T1000 (cell line): ENCODE results near the gene ADAMTS5.

Experiments used
- DNase-seq: peaks from one replicate; lab custom pipeline; 2025; ENCODE audit warnings: mixed read lengths; lab: John Stamatoyannopoulos, UW

Gene ADAMTS5

DNA sequence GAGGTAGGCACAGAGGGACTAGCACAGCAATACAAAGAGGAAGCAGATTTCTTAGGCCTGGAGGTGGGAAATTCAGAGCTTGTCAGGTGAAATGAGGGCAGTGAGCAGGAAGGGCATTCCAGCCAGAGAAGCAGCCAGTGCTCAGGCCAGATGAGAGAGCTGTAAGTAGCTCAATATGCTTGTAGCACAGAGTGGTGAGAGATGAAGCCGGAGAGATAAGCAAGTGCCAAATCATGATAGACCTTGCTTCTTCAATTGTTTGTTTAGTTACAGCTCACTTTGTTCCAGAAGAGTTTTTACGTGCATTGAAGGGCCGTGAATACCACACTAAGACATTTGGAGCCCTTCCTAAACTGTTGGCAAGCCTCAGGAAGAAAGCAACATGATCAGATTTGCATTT is 79.6 kb downstream of the ADAMTS5 start:
- DNase-seq: no peak

DNA sequence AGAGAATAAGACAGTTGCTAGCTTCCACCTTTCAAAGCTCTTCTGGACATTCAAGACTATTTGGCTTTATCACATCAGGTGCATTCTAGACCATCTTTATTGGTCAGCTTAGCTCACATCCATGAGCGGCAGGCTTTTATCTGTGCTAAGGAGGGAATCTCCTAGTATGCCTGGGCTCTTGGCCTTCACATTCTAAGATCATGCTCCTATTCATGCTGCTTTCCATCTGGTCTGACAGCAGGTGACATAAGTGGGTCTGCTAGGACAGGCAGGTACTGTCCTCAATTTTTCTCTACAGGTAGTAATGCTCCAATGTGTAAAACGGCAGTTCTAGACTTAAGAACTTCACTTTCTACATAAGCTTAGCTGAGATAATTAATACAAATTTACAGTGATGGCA is 82.5 kb downstream of the ADAMTS5 start:
- DNase-seq: no peak

DNA sequence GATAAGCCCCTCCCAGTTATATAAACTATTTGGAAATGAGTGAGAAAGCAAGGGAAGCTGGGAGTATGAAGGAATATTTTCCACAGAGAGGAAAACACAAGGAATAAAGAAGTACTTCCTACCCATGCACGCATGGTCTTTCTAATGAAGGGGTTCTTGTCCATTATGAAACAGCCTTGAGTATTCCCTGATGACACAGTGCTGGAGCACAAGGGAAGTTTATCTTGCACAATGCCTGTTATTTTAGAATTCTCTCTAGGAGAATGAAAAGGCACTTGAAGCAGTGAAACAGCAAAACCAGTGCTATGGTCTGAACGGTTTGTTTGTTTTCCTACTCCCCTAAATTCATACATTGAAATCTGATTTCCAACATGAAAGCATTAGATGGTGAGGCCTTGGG is 83.1 kb downstream of the ADAMTS5 start:
- DNase-seq: no peak

DNA sequence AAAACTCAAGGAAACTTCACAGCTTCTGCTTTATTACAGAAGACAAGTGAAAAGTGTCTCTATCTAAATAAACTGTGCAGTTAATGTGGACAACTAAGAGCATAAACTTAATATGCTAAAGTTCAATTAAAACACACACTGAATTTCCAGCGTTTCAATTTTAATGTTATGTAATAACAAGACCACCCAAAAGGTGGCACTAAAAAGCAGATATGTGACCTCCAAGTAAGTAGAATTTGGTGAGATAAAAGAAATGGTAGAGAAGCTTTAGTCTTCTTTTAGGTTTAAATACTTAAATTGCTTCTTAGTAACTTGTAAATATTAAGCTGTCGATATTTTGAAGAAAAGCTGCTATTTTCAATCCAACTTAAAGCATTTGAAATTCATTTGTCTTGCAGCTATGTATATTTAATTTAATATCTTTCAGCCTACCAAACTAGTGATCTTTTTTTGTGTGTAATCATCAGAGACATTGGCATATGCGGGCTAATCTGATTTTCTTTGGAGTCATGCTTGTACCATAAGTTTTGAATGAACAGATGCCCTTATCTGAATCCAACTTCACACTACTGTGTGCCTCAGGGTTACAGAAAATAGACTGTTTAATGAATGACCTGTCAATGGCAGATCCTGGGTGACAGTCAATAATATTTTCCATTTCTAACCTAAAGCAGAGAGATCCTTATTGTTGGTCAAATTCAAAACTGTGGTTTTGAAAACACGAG is 85.2 kb downstream of the ADAMTS5 start:
- DNase-seq: no peak

DNA sequence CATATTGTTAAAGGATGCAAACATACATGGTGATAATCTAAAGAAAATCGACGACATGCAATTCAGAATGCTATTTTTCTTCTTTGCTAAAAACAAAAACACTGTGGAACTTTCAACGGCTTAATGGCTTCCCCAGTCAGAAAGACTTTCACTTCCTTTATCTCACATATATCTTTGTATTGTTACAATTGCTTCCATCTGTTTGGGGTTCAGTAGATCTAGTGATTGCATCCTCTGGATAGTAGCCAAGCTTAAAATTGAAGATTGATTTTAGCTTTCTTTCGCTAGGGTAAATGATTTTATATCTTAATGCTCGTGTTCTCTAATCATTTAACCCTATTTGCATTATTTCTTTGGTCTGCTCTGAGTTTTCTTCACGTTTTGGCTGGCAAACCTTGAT is 89.9 kb downstream of the ADAMTS5 start:
- no peak for DNase-seq

DNA sequence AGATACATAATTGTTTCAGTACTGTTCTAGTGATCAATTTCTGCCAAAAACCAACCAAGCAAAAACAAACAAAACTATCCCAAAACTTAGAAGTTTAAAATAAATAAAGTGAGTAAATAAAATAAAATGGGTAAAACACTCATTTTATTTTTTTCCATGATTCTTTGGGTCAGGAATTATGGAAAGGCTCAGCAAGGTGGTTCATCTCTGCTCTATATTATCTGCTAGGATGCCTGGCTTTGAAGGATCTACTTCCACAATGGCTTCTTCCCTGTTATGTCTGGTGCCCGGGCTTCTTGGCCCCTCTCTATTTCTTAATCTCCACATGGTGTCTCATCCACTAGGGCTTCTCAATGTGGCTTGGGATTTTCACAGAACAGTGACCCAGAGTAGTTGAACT is 92.5 kb downstream of the ADAMTS5 start:
- no peak for DNase-seq
